ENCODE results near the gene KLHL3. TPM values are rescaled to one million over a fixed set of nuclear protein-coding genes. Genes with fewer than 3 reads are reported as not detected.

KLHL3 gene
- total RNA-seq, 1 experiment from 2014 or later = 13.6 TPM

- BruUV-seq (replicated peaks) = no TSS peak
- DNase-seq = no peak
- intact Hi-C loops (cut with micrococcal nuclease; ENCODE audit: unreplicated experiment) = no loop called here
- no peak for TF ChIP-seq CTCF (conservative IDR thresholded peaks at IDR 0.05)
- no peak for TF ChIP-seq EZH2 (IDR thresholded peaks at IDR 0.05; ENCODE audit: low read depth)
- Histone ChIP-seq H3K36me3 (ENCODE audit: low read depth) (no peaks in the 10 kb centered on the region), H3K4me2 (no peak overlapping the region), H3K27ac (no peak overlapping the region), H3K4me3 (no peak overlapping the region), H4K20me1 (ENCODE audit: insufficient read depth) (peaks cover 3% of the 10 kb centered on the region; the same call in 1 of the 2 replicates), H2AFZ (no peak overlapping the region), H3K27me3 (ENCODE audit: insufficient read depth, low read depth) (0 out of 2 replicates have a peak, but pooled peaks cover 14% of the 10 kb centered on the region), H3F3A (ENCODE audit: insufficient read depth, low read depth) (no peaks in the 10 kb centered on the region), H3K9me3 (ENCODE audit: insufficient read depth, low read depth) (no peaks in the 10 kb centered on the region), H3K79me2 (ENCODE audit: low read depth) (no peaks in the 10 kb centered on the region), H3K9me2 (ENCODE audit: insufficient read depth) (no peaks in the 10 kb centered on the region), H3K4me1 (replicated peaks; ENCODE audit: insufficient read depth) (no peaks in the 10 kb centered on the region)
- ChIA-PET CTCF (no interaction called here), POLR2A (ENCODE audit: unreplicated experiment) (no interaction called here)
Observed at GRCh38 chr5:137611011-137611580, 124.8 kb downstream of the KLHL3 start.

GRCh38 chr5:137610598-137610997 lies 125.3 kb downstream of the KLHL3 start:
- no peaks in the 10 kb centered on the region for H3F3A ChIP-seq (ENCODE audit: insufficient read depth, low read depth)
- ChIA-PET CTCF (no interaction called here), POLR2A (ENCODE audit: unreplicated experiment) (no interaction called here)
- no peaks in the 10 kb centered on the region for H3K9me2 ChIP-seq (ENCODE audit: insufficient read depth)
- no peak overlapping the region for H3K4me3 ChIP-seq
- no peak for DNase-seq
- H3K4me1 ChIP-seq (replicated peaks; ENCODE audit: insufficient read depth) = no peaks in the 10 kb centered on the region
- H3K36me3 ChIP-seq (ENCODE audit: low read depth) = no peaks in the 10 kb centered on the region
- no peak for TF ChIP-seq EZH2 (IDR thresholded peaks at IDR 0.05; ENCODE audit: low read depth)
- H4K20me1 ChIP-seq (ENCODE audit: insufficient read depth) = peaks cover 3% of the 10 kb centered on the region; the same call in 1 of the 2 replicates
- no peak overlapping the region for H3K4me2 ChIP-seq
- no peaks in the 10 kb centered on the region for H3K9me3 ChIP-seq (ENCODE audit: insufficient read depth, low read depth)
- intact Hi-C loops (cut with micrococcal nuclease; ENCODE audit: unreplicated experiment) = no loop called here
- H3K27me3 ChIP-seq (ENCODE audit: insufficient read depth, low read depth) = 0 out of 2 replicates have a peak, but pooled peaks cover 18% of the 10 kb centered on the region
- BruUV-seq (replicated peaks) = no TSS peak
- H3K27ac ChIP-seq = no peak overlapping the region
- H2AFZ ChIP-seq = no peak overlapping the region
- no peaks in the 10 kb centered on the region for H3K79me2 ChIP-seq (ENCODE audit: low read depth)

- no peaks in the 10 kb centered on the region for H3K79me2 ChIP-seq (ENCODE audit: low read depth)
- H2AFZ ChIP-seq = no peak overlapping the region
- TF ChIP-seq CTCF (conservative IDR thresholded peaks at IDR 0.05) = no peak
- no peak for TF ChIP-seq EZH2 (IDR thresholded peaks at IDR 0.05; ENCODE audit: low read depth)
- ChIA-PET POLR2A (ENCODE audit: unreplicated experiment) (no interaction called here), CTCF (interaction anchor here (0.6 kb wide), 1 partner anchor 374 kb away, joined by 3 read pairs; no protein-coding TSS in a partner anchor)
- peaks cover 3% of the 10 kb centered on the region; the same call in 1 of the 2 replicates for H4K20me1 ChIP-seq (ENCODE audit: insufficient read depth)
- intact Hi-C loops (cut with micrococcal nuclease; ENCODE audit: unreplicated experiment) = loop anchor here (5.0 kb wide), 1 partner anchor 292 kb away; no protein-coding TSS in a partner anchor
- DNase-seq = no peak
- H3K9me2 ChIP-seq (ENCODE audit: insufficient read depth) = no peaks in the 10 kb centered on the region
- H3F3A ChIP-seq (ENCODE audit: insufficient read depth, low read depth) = no peaks in the 10 kb centered on the region
- H3K27ac ChIP-seq = no peak overlapping the region
- no peak overlapping the region for H3K4me3 ChIP-seq
- no TSS peak for BruUV-seq (replicated peaks)
- H3K4me2 ChIP-seq = no peak overlapping the region
- no peaks in the 10 kb centered on the region for H3K36me3 ChIP-seq (ENCODE audit: low read depth)
- no peaks in the 10 kb centered on the region for H3K4me1 ChIP-seq (replicated peaks; ENCODE audit: insufficient read depth)
- 0 out of 2 replicates have a peak, but pooled peaks cover 25% of the 10 kb centered on the region for H3K27me3 ChIP-seq (ENCODE audit: insufficient read depth, low read depth)
- no peaks in the 10 kb centered on the region for H3K9me3 ChIP-seq (ENCODE audit: insufficient read depth, low read depth)
Observed at GRCh38 chr5:137609127-137609526, 126.8 kb downstream of the KLHL3 start.

All from PC-9 (cell line).